ENCODE measurements around the gene WAC. TPM values are rescaled to one million over a fixed set of nuclear protein-coding genes. Genes with fewer than 3 reads are reported as not detected.
"Not testable (repeated sequence)": the region's sequence is repeated elsewhere in the genome, so short reads cannot be mapped to it uniquely, and the experiment has no call there.

WAC gene
- total RNA-seq, 1 donor from 2014 or later, result 97.7 TPM

DNA sequence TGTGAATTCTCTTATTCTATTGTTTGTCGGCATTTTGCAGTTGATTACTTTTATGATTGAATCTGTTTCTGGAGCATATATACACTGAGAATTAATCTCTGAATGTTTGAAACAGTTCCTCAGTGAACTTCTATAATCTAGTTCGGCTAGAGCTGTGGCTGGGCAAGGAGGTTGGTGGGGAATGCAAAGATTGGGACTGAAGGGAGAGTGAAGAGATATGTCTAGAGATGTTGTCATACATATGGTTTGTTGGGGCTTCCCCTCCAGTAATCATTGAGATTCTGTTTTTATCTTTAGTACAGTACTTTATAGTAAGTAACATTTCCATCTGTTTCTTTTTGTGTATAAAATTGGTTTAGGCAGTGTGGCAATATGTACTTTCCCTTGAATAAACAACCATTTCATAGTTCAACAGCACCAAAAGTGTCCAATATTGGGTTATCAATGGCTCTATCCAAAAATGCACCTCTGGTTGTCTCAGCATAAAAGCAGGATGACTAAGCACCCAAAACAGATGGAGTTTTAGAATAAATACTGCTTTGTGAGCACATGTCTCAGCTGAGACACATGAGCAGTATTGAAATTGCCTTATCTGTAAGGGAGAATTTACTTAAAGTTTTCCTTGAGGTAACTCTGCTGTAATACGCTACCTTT is 36.7 kb downstream of the WAC start:
- Mint-ChIP-seq H3K27ac (ENCODE audit: unreplicated experiment) (peak overlapping the region; percentile 75), H3K9me3 (ENCODE audit: low read depth) (no peaks in the 10 kb centered on the region), H3K4me3 (ENCODE audit: unreplicated experiment) (no peak overlapping the region), H3K36me3 (ENCODE audit: low read depth) (no peaks in the 10 kb centered on the region), H3K4me1 (ENCODE audit: low read depth) (peaks cover 77% of the 10 kb centered on the region), H3K27me3 (ENCODE audit: low read depth) (no peaks in the 10 kb centered on the region)
- no peak for DNase-seq (ENCODE audit: low spot score)
- TF ChIP-seq CTCF (IDR thresholded peaks at IDR 0.05), result no peak

DNA sequence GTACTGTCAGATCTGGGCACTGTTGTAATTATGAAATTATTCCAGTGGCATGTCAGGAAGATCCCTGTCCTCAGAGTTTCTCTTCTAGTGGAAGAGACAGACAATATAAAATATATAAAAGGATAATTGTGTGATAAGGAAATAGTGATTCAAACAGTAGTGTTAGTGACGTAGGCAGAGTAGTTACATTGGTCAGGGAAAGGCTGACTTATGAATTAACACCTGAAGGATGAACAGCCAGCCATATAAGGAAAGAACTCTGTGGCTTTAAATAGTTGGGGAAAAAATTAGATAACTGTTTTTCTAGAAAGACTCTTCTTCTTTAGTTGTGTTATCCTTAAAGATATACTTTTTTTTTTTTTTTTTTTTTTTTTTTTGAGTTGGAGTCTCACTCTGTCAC is 37.7 kb downstream of the WAC start:
- no peak overlapping the region for H3K27ac Mint-ChIP-seq (ENCODE audit: unreplicated experiment)
- no peak for DNase-seq (ENCODE audit: low spot score)
- H3K27me3 Mint-ChIP-seq (ENCODE audit: low read depth), result no peaks in the 10 kb centered on the region
- H3K4me1 Mint-ChIP-seq (ENCODE audit: low read depth), result peaks cover 78% of the 10 kb centered on the region
- H3K36me3 Mint-ChIP-seq (ENCODE audit: low read depth), result peaks cover 6% of the 10 kb centered on the region
- H3K9me3 Mint-ChIP-seq (ENCODE audit: low read depth), result no peaks in the 10 kb centered on the region
- no peak for TF ChIP-seq CTCF (IDR thresholded peaks at IDR 0.05)
- no peak overlapping the region for H3K4me3 Mint-ChIP-seq (ENCODE audit: unreplicated experiment)

- Mint-ChIP-seq H3K27me3 (ENCODE audit: low read depth) (no peaks in the 10 kb centered on the region), H3K9me3 (ENCODE audit: low read depth) (no peaks in the 10 kb centered on the region), H3K27ac (ENCODE audit: unreplicated experiment) (no peak overlapping the region), H3K36me3 (ENCODE audit: low read depth) (peaks cover 6% of the 10 kb centered on the region), H3K4me1 (ENCODE audit: low read depth) (peaks cover 74% of the 10 kb centered on the region), H3K4me3 (ENCODE audit: unreplicated experiment) (no peak overlapping the region)
- TF ChIP-seq CTCF (IDR thresholded peaks at IDR 0.05), result no peak
- DNase-seq (ENCODE audit: low spot score), result no peak
Observed at GRCh38 chr10:28571265-28571664, 38.3 kb downstream of the WAC start.

DNA sequence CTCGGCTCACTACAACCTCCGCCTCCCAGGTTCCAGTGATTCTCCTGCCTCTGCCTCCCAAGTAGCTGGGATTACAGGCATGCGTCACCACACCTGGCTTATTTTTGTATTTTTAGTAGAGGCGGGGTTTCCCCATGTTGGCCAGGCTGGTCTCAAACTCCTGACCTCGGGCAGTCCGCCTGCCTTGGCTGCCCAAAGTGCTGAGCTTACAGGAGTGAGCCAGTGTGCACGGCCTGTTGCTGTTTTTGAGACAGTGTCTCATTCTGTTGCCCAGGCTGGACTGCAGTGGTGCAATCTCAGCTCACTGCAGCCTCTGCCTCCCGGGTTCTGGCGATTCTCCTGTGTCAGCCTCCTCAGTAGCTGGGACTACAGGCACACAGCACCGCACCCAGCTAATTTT is 41.3 kb downstream of the WAC start:
- peaks cover 68% of the 10 kb centered on the region for H3K4me1 Mint-ChIP-seq (ENCODE audit: low read depth)
- H3K36me3 Mint-ChIP-seq (ENCODE audit: low read depth); H3K9me3 Mint-ChIP-seq (ENCODE audit: low read depth): not testable (repeated sequence)

DNA sequence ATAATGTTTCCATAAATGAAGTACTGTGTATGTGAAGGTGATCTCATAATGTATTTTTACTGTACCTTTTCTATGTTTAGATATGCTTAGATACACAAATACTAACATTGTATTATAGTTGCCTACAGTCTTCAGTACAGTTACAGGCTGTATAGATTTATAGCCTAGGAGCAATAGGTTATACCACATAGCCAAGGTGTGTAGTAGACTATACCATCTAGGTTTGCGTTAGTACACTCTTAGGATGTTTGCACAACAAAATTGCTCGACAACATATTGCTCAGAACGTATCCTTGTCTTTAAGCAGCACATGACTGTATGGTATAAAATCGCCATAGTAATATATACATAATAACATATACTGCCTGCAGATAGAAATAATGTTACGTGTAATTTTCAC is 42.9 kb downstream of the WAC start:
- Mint-ChIP-seq H3K27ac (ENCODE audit: unreplicated experiment) (no peak overlapping the region), H3K4me1 (ENCODE audit: low read depth) (peaks cover 68% of the 10 kb centered on the region), H3K4me3 (ENCODE audit: unreplicated experiment) (no peak overlapping the region), H3K36me3 (ENCODE audit: low read depth) (peaks cover 9% of the 10 kb centered on the region), H3K9me3 (ENCODE audit: low read depth) (no peaks in the 10 kb centered on the region), H3K27me3 (ENCODE audit: low read depth) (no peaks in the 10 kb centered on the region)
- no peak for TF ChIP-seq CTCF (IDR thresholded peaks at IDR 0.05)
- DNase-seq (ENCODE audit: low spot score), result no peak

More for the DNA sequence above, 41.3 kb downstream of the WAC start:
- not testable (repeated sequence) for H3K27ac Mint-ChIP-seq (ENCODE audit: unreplicated experiment); H3K4me3 Mint-ChIP-seq (ENCODE audit: unreplicated experiment); H3K27me3 Mint-ChIP-seq (ENCODE audit: low read depth); DNase-seq (ENCODE audit: low spot score)

- peak overlapping the region; percentile 28 for H3K27ac Mint-ChIP-seq (ENCODE audit: unreplicated experiment)
- no peak for TF ChIP-seq CTCF (IDR thresholded peaks at IDR 0.05)
- H3K27me3 Mint-ChIP-seq (ENCODE audit: low read depth), result no peaks in the 10 kb centered on the region
- peaks cover 67% of the 10 kb centered on the region for H3K4me1 Mint-ChIP-seq (ENCODE audit: low read depth)
- H3K9me3 Mint-ChIP-seq (ENCODE audit: low read depth), result no peaks in the 10 kb centered on the region
- no peak overlapping the region for H3K4me3 Mint-ChIP-seq (ENCODE audit: unreplicated experiment)
- H3K36me3 Mint-ChIP-seq (ENCODE audit: low read depth), result peaks cover 9% of the 10 kb centered on the region
- no peak for DNase-seq (ENCODE audit: low spot score)
Observed at GRCh38 chr10:28577506-28577905, 44.6 kb downstream of the WAC start.

Measured in chondrocyte (in vitro differentiated cells).